HepG2 (cell line): ENCODE results near the gene NUP155. TPM values are rescaled to one million over a fixed set of nuclear protein-coding genes. Genes with fewer than 3 reads are reported as not detected.
A peak's percentile ranks its signal among the peaks of the same experiment; 100 is the strongest.

ENCODE experiments used
- FOXP4 ChIP-seq: sonication (generic); formaldehyde crosslinking; IDR thresholded peaks from 2 replicates; pipeline ENCODE4 v1.4.0; 2020; ENCODE audit warnings: missing genetic modification reagents
- HINFP ChIP-seq: sonication (generic); formaldehyde crosslinking; IDR thresholded peaks from 2 replicates; pipeline ENCODE4 v1.4.0; 2020; ENCODE audit warnings: low read depth, mild to moderate bottlenecking, missing genetic modification reagents
- HIVEP1 ChIP-seq: sonication (generic); formaldehyde crosslinking; IDR thresholded peaks from 2 replicates; pipeline ENCODE4 v1.4.0; 2020; ENCODE audit warnings: mild to moderate bottlenecking, missing genetic modification reagents
- HOXA5 ChIP-seq: sonication (generic); formaldehyde crosslinking; IDR thresholded peaks from 2 replicates; pipeline ENCODE4 v1.4.0; 2020; ENCODE audit warnings: missing genetic modification reagents
- RXRA ChIP-seq: sonication (generic); formaldehyde crosslinking; IDR thresholded peaks from 2 replicates; pipeline ENCODE4 v1.5.1; 2020; ENCODE audit warnings: missing genetic modification reagents
- SALL1 ChIP-seq: sonication (generic); formaldehyde crosslinking; IDR thresholded peaks from 2 replicates; pipeline ENCODE4 v1.8.0; 2022; ENCODE audit warnings: mild to moderate bottlenecking, missing genetic modification reagents
- ZFP91 ChIP-seq: sonication (generic); formaldehyde crosslinking; IDR thresholded peaks from 2 replicates; pipeline ENCODE4 v1.9.0; 2022; ENCODE audit warnings: missing genetic modification reagents, mild to moderate bottlenecking, borderline replicate concordance
- ZNF484 ChIP-seq: sonication (generic); formaldehyde crosslinking; IDR thresholded peaks from 2 replicates; pipeline ENCODE4 v1.5.1; 2020; ENCODE audit warnings: mild to moderate bottlenecking, low read depth, missing genetic modification reagents, borderline replicate concordance
- ZNF629 ChIP-seq: sonication (generic); formaldehyde crosslinking; conservative IDR thresholded peaks from 2 replicates; pipeline ENCODE4 v1.5.0; 2020; ENCODE audit warnings: missing genetic modification reagents
- ZNF678 ChIP-seq: sonication (generic); formaldehyde crosslinking; IDR thresholded peaks from 2 replicates; pipeline ENCODE4 v1.4.0; 2020; ENCODE audit warnings: mild to moderate bottlenecking, missing genetic modification reagents
- ZNF775 ChIP-seq: sonication (generic); formaldehyde crosslinking; IDR thresholded peaks from 2 replicates; pipeline ENCODE4 v1.4.0; 2020; ENCODE audit warnings: missing genetic modification reagents, mild to moderate bottlenecking, moderate library complexity, borderline replicate concordance
- polyA plus RNA-seq, 8 experiments: library from polyadenylated mRNA; depleted of rRNA in 3 of 8; stranded (reverse) in 7 of 8; unstranded in 1 of 8; fragments of >200 nt; fragmentation: Illumina TruSeq in 4 of 8; extraction: Trizol in 4 of 8; gene quantifications; 2 replicates each; pipeline versions ENCODE4 v1.2.1 to v1.2.3, GENCODE V29; 2011 to 2016; ENCODE audit warnings: low read depth in 4 of 8, missing spikeins in 1 of 8, mixed read lengths in 1 of 8; ENCODE audit not compliant: insufficient read depth in 1 of 8
- total RNA-seq, 5 experiments: library from RNA; depleted of rRNA; stranded (reverse); fragments of >200 nt; fragmentation: Illumina TruSeq; extraction: Trizol; gene quantifications; 2 replicates each; pipeline ENCODE4 v1.2.3, GENCODE V29; 2016; ENCODE audit warnings: low read depth in 1 of 5
- TF ChIP-seq, protein P1 (sequence below): sonication (generic); formaldehyde crosslinking; IDR thresholded peaks from 2 replicates; pipeline ENCODE4 v1.9.0; 2021; ENCODE audit warnings: missing genetic modification reagents, borderline replicate concordance
- TF ChIP-seq, protein P2 (sequence below): sonication (generic); IDR thresholded peaks from 2 replicates; pipeline ENCODE4 v1.6.1; 2016; ENCODE audit warnings: low read depth, borderline replicate concordance
- TF ChIP-seq, protein P3 (sequence below): sonication (generic); formaldehyde crosslinking; IDR thresholded peaks from 2 replicates; pipeline ENCODE4 v1.4.0; 2020; ENCODE audit warnings: mild to moderate bottlenecking, missing genetic modification reagents
- TF ChIP-seq, protein P4 (sequence below): sonication (generic); formaldehyde crosslinking; IDR thresholded peaks from 2 replicates; pipeline ENCODE4 v1.8.1; 2023; ENCODE audit warnings: mild to moderate bottlenecking, inconsistent platforms, moderate library complexity, missing genetic modification reagents, borderline replicate concordance
- TF ChIP-seq, protein P5 (sequence below): sonication (generic); formaldehyde crosslinking; IDR thresholded peaks from 2 replicates; pipeline ENCODE4 v1.4.0; 2020; ENCODE audit warnings: mild to moderate bottlenecking, low read depth, missing genetic modification reagents

The NUP155 gene
- total and polyA plus RNA-seq, 2 of the 13 experiments (the other 11 are each of a cell fraction or from before 2014, with no cell fraction given), result 13.0 to 57.4 TPM

DNA sequence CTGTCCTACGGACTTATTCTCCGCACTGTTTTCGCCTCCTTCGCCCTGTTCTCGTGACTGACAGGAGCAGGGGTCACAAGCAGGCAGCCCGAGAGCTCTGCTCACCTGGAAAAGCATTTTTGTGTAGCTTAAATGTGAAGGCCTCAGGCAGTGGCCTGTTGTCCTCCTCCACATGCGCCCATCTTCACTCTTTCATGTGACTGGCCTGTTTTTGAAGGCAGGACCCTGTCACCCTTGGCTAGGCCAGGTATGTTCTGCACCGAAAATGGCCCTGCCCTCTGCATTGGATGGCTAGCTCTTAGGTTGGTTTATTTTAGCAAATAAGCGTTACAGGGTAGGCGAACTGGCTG lies 121.1 kb downstream of the NUP155 start (continued):
- TF ChIP-seq FOXP4 (no peak), ZFP91 (CRISPR knock-in tag) (peak; percentile 6; the same call in 1 of the 2 replicates), HOXA5 (no peak), SALL1 (CRISPR knock-in tag) (0 out of 2 replicates have a peak, but pooled peaks have one; percentile 1), ZNF678 (CRISPR knock-in tag) (peak; percentile 67; the same call in 1 of the 2 replicates), ZNF629 (CRISPR knock-in tag) (peak; percentile 17; the same call in 1 of the 2 replicates), RXRA (no peak), HIVEP1 (peak; percentile 62), HINFP (CRISPR knock-in tag) (no peak), ZNF775 (CRISPR knock-in tag) (0 out of 2 replicates have a peak, but pooled peaks have one; percentile 18), ZNF484 (CRISPR knock-in tag) (0 out of 2 replicates have a peak, but pooled peaks have one; percentile 71)
- TF ChIP-seq, protein P1, sequence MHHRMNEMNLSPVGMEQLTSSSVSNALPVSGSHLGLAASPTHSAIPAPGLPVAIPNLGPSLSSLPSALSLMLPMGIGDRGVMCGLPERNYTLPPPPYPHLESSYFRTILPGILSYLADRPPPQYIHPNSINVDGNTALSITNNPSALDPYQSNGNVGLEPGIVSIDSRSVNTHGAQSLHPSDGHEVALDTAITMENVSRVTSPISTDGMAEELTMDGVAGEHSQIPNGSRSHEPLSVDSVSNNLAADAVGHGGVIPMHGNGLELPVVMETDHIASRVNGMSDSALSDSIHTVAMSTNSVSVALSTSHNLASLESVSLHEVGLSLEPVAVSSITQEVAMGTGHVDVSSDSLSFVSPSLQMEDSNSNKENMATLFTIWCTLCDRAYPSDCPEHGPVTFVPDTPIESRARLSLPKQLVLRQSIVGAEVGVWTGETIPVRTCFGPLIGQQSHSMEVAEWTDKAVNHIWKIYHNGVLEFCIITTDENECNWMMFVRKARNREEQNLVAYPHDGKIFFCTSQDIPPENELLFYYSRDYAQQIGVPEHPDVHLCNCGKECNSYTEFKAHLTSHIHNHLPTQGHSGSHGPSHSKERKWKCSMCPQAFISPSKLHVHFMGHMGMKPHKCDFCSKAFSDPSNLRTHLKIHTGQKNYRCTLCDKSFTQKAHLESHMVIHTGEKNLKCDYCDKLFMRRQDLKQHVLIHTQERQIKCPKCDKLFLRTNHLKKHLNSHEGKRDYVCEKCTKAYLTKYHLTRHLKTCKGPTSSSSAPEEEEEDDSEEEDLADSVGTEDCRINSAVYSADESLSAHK (CRISPR knock-in tag), result no peak
- TF ChIP-seq, protein P2, sequence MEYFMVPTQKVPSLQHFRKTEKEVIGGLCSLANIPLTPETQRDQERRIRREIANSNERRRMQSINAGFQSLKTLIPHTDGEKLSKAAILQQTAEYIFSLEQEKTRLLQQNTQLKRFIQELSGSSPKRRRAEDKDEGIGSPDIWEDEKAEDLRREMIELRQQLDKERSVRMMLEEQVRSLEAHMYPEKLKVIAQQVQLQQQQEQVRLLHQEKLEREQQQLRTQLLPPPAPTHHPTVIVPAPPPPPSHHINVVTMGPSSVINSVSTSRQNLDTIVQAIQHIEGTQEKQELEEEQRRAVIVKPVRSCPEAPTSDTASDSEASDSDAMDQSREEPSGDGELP, result no peak
- TF ChIP-seq, protein P3, sequence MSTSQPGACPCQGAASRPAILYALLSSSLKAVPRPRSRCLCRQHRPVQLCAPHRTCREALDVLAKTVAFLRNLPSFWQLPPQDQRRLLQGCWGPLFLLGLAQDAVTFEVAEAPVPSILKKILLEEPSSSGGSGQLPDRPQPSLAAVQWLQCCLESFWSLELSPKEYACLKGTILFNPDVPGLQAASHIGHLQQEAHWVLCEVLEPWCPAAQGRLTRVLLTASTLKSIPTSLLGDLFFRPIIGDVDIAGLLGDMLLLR, result peak; percentile 22; the same call in 1 of the 2 replicates
- TF ChIP-seq, protein P4, sequence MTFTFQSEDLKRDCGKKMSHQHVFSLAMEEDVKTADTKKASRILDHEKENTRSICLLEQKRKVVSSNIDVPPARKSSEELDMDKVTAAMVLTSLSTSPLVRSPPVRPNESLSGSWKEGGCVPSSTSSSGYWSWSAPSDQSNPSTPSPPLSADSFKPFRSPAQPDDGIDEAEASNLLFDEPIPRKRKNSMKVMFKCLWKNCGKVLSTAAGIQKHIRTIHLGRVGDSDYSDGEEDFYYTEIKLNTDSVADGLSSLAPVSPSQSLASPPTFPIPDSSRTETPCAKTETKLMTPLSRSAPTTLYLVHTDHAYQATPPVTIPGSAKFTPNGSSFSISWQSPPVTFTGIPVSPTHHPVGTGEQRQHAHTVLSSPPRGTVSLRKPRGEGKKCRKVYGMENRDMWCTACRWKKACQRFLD (CRISPR knock-in tag), result 0 out of 2 replicates have a peak, but pooled peaks have one; percentile 73
- TF ChIP-seq, protein P5, sequence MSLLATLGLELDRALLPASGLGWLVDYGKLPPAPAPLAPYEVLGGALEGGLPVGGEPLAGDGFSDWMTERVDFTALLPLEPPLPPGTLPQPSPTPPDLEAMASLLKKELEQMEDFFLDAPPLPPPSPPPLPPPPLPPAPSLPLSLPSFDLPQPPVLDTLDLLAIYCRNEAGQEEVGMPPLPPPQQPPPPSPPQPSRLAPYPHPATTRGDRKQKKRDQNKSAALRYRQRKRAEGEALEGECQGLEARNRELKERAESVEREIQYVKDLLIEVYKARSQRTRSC, result 0 out of 2 replicates have a peak, but pooled peaks have one; percentile 52
